Anterior cingulate cortex (tissue), 58 donors: ENCODE data around the gene PDPK1.

Source experiments
- DNase-seq, 58 donors: peaks; one replicate each; lab custom pipeline; 2025; lab: John Stamatoyannopoulos, UW

PDPK1 gene

DNA sequence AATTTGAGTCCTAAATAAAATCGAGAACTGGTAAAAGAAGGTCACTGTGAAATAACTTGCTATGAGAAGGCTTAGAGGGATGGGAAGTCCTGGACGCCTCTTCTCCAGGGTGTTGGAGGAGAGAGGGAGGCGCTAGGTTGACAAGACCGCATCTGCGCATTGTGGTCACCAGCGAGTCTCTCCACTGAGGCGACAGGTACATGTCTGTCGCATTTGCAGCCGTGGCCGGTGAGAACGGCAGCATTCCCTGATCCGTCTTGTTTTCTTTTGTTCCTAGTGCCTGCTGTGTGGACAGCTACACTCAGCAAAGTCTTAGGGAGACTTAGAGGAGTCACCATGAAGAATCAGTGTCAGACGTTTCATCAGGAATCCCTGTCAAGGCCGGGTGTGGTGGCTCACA, 32.1 kb upstream of the PDPK1 start:
- DNase-seq: no peak

DNA sequence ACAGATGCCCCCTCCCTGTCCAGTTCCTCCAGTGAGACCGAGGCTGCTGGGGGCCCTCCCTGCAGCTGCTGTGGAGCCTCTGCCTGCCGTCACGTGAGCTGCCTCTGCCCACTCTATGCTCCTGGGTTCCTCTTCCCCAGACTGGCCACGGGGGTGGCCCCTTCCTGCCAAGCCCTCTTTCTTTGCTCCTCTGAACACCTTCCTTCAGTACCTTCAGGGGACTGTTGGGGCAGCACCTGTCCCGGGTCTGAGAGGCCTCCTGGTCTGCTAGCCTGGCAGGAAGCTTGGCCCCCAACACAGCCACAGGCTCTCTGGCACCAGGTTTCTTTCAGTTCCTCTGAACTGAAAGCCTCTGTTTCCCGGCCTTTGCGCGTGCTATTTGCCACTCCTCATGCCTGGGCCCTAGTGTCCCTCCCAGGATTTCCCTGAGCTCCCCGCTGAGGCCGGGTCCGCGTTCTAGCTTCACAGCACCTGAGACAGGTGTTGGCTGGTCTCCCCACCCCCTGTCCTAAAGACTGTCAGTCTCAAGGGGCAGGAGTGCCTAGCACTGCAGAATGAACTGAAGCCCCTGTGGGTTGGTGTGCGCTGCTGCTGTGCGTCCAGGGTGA, 30.7 kb upstream of the PDPK1 start:
- DNase-seq: peak in 3 of 58 donors; percentile 11 to 26 (median 25)

DNA sequence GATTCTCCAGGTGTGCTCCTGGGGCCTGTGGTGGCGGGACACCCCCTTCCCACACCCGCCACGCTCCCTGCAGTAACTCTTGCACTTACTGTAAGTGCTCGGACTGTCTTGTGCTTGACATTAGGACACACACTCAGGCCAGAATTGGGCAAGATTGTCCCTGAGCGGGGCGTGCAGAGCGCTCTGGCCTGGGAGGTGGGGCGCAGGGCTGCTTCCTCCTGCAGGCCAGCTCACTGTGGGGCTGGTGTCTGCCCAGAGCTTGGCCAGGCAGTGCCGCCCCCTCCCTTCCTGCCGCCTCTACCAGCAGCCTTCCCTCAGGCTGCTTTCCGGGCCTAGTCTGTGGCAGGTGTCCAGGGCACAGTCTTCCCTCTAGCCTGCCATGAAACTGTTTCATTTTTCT, 30.2 kb upstream of the PDPK1 start:
- peak in 2 of 58 donors; percentile 20 to 40 for DNase-seq

DNA sequence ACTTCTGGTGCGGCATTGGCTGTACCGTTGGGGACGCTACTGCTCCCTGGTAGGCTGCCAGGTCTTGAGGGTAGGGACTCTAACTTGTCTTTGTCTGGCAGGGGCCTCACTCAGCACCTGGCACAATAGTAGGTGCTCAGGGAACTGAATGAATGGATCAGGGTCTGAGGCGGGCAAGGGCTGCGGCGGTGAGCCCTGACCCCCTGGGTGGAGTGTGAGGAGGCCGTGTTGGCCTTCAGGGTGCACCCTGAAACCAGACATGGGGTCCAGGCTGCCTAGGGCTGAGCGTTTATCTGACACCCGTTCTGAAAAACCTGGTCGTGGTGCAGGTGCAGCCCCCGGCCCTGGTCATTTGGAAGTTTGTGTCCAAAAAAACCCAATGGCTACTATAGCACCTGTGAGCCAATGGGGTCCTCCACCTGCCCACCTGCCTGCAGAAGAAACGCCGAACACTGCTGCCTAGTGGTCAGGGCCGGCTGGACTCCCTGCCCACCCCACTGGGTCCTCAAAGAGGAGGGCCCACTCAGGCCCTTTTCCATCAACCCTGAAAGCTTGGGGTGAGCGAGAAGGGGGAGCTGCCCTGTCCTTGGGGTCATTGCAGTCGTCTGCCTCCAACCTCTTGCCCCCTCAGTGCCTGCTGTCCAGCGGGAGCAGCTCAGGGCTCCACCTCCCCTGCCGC, 29.0 kb upstream of the PDPK1 start:
- DNase-seq: no peak

GRCh38 chr16:2511128-2511800, 26.6 kb upstream of the PDPK1 start:
- DNase-seq: peak in 31 of 58 donors; percentile 8 to 76 (median 49)

DNA sequence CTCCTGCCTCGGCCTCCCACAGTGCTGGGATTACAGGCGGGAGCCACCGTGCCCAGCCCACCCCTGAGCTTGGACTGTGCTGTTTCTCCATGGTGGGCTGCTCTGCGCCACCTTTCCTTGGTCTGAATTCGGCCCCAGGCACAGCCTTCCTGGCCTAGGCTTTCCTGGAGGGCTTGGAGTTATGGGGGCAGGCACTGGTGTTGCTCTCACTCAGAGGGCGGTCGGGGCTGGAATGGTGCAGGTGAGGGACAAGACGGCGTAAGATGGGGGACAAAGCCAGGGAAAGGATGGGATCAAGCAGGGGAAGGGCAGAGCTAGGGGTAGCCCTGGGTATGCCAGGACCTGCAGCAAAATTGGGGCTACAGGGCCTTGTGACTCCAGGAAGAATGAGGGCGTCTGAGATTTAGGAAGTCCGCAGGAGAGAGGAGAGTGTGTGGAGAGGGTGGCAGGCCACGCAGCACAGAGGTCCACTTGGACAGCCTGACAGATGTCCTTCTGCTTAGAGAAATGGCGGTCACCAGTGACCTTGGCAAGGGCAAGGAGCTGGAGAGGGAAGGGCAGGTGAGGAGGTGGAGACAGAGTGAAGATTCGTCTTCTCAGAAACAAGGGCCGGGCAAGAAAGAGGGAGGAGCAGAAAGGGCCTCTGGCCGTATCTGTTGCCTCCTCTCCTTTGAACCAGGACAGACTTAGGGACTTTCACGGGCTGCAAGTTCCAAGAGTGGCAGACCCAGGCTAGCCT, 25.7 kb upstream of the PDPK1 start:
- no peak for DNase-seq

GRCh38 chr16:2512735-2513404, 25.0 kb upstream of the PDPK1 start:
- peak in 1 of 58 donors; percentile 27 for DNase-seq

DNA sequence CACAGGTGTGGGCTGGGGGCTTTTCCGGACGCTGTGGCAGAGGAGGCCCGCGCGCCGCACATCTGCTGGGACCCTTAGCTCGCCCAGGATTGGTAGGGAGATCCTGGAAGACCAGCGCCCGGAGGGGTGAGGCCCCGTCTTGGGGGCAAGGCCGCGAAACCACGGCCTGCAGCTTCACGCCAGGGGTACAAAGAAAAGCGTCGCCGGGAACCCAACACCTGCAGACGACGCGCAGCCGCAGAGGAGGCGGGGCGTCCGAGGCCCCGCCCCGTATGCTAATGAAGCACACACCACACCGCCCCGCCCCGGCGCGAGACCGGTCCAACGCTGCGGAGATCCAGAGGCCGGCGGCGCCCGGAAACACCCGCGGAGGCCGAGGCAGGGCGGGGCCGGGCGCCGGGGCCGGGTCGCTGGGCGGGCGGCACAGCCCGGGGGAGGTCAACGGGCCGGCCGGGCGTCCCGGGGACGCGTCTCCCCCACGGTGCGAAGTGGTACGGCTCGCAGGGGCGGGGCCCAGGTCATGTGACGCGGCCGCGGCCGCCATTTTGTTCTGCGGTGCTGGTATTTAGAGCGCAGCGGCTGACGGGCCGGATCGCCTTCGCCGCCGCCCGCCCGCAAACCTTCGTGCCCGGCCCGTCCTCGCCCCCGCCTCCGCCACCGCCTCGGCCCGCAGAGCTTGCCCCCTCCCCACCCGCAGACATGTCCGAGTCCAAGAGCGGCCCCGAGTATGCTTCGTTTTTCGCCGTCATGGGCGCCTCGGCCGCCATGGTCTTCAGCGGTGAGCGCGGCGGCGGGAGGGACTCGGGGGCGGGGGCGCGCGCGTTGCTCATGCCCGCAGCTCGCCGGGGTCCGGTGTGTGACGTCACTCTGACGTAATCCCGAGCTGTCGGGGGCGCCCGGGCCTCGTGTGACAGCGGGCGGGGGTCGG, 24.2 kb upstream of the PDPK1 start, which contains the start of gene ATP6V0C:
TSS of gene ATP6V0C (plus strand) at position 548 of the 928 bp plus-strand sequence. CDS start at position 700, 152 bp downstream.
- DNase-seq: peak; percentile 17 to 98 (median 89)

- peak in 3 of 58 donors; percentile 11 to 68 (median 27) for DNase-seq
These were observed 23.3 kb upstream of the PDPK1 start for GRCh38 chr16:2514333-2515179.

GRCh38 chr16:2515180-2515851, 22.5 kb upstream of the PDPK1 start:
- no peak for DNase-seq

DNA sequence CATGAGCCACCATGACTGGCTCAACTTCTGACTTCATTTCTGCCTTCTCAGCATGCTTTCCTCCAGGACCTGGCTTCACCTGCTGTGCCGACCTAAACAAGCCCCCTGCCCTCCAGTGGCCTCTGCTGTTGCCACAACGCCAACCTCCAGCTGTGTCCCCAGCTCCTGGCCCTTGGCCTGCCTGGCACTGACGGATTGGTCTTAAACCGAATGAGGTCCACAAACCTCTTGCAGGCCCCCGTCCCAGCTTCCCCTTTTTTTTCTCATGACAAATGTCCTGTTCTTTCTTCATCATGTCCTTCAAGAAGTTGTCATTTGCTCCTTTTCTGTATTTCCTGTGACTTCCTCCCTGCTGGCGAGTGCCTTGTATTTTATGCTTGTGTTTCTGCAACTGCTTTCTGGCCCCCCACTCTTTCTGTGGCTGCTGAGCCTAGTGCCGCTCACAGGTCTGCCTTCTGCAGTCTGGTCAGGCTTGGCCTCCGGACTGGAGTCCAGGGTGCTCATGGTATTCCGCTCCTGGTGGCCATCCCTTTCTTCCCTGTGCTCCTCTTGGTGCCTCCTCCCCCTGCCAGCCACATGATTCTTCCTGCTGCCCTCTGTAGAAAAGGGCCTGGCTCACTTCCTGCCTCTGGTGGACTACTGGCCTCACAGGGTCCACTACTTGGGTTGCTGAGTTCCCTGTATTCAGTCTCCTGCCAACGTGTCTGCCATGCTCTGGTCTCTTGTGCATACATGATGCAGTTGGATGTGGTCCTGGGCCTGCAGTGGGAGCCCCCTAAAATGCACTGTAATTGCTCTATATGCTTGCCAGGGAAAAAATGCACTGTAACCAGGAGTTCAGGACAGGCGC, 21.2 kb upstream of the PDPK1 start:
- DNase-seq: peak in 4 of 58 donors; percentile 19 to 32 (median 23)

DNA sequence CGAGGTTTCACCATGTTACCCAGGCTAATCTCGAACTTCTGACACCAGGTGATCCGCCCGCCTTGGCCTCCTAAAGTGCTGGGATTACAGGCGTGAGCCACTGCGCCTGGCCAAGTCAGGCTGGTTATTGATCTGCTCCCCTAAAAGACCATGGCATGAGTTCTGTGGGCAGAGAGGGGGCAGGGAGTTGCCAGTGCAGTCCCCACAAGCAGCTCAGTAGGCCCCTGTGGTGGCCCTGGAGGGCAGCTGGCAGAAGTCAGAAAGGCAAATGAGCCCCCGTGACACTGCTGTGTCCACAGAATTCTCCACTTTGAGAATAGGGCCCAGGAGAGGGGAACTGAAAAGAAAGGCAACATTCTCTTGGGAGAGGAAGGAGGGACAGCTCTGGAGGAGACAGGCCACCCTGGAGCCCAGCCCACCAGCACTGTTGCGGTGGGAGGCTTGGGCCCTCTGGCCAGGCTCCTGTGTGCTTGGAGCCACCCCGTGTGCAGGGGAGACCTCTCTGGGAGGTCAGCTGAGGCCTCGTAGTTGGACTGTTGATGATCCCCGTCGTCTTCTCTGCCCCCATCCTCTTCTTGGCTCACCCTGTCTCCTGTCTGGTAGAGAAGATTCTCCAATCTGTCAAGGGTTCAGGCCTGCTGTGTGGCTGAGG, 19.7 kb upstream of the PDPK1 start:
- DNase-seq: no peak

DNA sequence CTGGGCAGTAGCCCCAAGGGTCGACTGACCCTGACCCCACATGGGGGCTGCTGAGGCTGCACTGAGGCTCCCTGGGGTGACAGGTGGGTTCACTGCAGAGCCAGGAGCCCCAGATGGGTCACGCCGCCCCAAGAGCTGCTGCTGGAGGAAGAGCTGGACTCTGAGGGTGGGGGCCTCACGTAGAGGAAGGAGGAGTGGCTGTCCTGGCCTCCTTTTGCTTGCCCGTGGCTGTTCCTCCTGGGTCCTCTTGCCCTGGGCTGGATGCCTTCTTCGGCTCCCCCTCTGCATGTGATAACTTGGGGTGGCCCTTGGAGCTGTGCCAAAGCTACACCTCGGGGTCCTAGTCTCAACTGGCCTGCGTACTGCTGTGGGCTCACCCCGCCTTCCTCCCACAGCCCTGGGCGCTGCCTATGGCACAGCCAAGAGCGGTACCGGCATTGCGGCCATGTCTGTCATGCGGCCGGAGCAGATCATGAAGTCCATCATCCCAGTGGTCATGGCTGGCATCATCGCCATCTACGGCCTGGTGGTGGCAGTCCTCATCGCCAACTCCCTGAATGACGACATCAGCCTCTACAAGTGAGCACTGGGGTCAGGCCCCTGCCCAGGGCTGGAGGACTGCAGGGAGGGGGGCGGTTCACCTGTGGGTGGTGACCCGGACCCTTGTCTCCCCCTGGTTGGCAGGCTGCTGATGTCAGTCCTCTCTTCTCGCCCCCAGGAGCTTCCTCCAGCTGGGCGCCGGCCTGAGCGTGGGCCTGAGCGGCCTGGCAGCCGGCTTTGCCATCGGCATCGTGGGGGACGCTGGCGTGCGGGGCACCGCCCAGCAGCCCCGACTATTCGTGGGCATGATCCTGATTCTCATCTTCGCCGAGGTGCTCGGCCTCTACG, 18.8 kb upstream of the PDPK1 start:
- DNase-seq: no peak

DNA sequence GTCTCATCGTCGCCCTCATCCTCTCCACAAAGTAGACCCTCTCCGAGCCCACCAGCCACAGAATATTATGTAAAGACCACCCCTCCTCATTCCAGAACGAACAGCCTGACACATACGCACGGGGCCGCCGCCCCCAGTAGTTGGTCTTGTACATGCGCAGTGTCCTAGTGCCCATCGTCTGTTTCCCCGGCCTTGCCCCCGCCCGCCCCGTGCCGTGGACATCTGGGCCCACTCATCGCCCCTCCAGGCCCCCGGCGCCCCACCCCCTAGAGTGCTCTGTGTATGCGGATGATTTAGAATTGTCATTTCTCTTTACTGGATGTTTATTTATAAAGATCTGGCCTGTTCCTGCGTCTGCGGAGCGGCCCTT, 18.1 kb upstream of the PDPK1 start:
- DNase-seq: peak in 1 of 58 donors; percentile 35
